Thyroid gland (tissue), 4 donors: ENCODE results near the gene MRAP.

Experiments
- POLR2A ChIP-seq, 2 donors: fragments of 450-650 bp; IDR thresholded peaks; one replicate each; pipeline ENCODE4 v1.6.1; 2017; ENCODE audit warnings: antibody characterized with exemption in 2 of 2, mild to moderate bottlenecking in 2 of 2, moderate library complexity in 1 of 2
- TF ChIP-seq, protein P1 (sequence below), 6 experiments: fragments of 200-600 bp in 3 of 6; fragments of 450-650 bp in 3 of 6; sonication (generic) in 3 of 6; IDR thresholded peaks; one replicate each; pipeline ENCODE4 v1.5.1; 2016 to 2019; ENCODE audit warnings: antibody characterized with exemption in 6 of 6, mild to moderate bottlenecking in 2 of 6, inconsistent platforms in 1 of 6, moderate library complexity in 1 of 6

DNA sequence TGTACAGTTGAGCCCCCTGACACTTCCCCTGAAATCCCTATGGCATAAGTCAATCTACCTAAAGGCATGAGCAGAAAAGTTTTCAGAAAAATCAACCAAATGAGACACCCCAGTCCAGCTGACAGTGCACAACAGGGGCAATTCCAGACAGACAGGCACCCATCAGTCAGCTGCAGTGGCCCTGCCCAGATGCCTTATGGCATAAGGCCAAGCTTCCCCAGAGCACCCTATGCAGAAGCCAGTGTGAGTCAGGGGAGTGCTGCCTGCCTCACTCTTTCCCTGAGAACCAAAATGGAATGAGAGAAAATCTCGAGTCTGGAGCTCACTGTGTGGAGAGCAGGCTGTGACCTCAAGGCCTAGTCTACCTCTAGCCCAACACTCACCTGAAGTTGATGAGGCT, 38.1 kb downstream of the MRAP start:
- TF ChIP-seq, protein P1, sequence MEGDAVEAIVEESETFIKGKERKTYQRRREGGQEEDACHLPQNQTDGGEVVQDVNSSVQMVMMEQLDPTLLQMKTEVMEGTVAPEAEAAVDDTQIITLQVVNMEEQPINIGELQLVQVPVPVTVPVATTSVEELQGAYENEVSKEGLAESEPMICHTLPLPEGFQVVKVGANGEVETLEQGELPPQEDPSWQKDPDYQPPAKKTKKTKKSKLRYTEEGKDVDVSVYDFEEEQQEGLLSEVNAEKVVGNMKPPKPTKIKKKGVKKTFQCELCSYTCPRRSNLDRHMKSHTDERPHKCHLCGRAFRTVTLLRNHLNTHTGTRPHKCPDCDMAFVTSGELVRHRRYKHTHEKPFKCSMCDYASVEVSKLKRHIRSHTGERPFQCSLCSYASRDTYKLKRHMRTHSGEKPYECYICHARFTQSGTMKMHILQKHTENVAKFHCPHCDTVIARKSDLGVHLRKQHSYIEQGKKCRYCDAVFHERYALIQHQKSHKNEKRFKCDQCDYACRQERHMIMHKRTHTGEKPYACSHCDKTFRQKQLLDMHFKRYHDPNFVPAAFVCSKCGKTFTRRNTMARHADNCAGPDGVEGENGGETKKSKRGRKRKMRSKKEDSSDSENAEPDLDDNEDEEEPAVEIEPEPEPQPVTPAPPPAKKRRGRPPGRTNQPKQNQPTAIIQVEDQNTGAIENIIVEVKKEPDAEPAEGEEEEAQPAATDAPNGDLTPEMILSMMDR (IDR thresholded peaks at IDR 0.05): no peak
- TF ChIP-seq POLR2A (IDR thresholded peaks at IDR 0.05): no peak
